Gastroesophageal sphincter (tissue), 4 donors: ENCODE results near the gene MTHFD2L. TPM values are rescaled to one million over a fixed set of nuclear protein-coding genes. Genes with fewer than 3 reads are reported as not detected.

Experiments
- ATAC-seq: fragments of 150-250 bp; one replicate; pipeline ENCODE4 v1.9.1; 2016; ENCODE audit warnings: mild to moderate bottlenecking, moderate library complexity
- H3K27ac ChIP-seq, 4 donors: fragments of 200-600 bp; sonication (generic) in 3 of 4; 1 replicate in 3 of 4; 2 replicates in 1 of 4; pipeline ENCODE4 v1.5.1; 2016 to 2019
- H3K27me3 ChIP-seq: fragments of 200-600 bp; sonication (generic); one replicate; pipeline ENCODE4 v1.5.1; 2019
- H3K36me3 ChIP-seq, 2 donors: fragments of 200-600 bp; sonication (generic); one replicate each; pipeline ENCODE4 v1.5.1; 2019; ENCODE audit warnings: control low read depth in 1 of 2
- H3K4me1 ChIP-seq, 3 donors: fragments of 200-600 bp; sonication (generic); 1 replicate in 2 of 3; 2 replicates in 1 of 3; pipeline ENCODE4 v1.5.1; 2016 to 2019; ENCODE audit warnings: control low read depth in 2 of 3
- H3K4me3 ChIP-seq, 2 donors: fragments of 200-600 bp; sonication (generic); one replicate each; pipeline ENCODE4 v1.5.1; 2019; ENCODE audit warnings: mild to moderate bottlenecking in 1 of 2, moderate library complexity in 1 of 2
- H3K9me3 ChIP-seq, 3 donors: fragments of 200-600 bp; sonication (generic); one replicate each; pipeline ENCODE4 v1.5.1; 2017 to 2019; ENCODE audit warnings: control low read depth in 2 of 3
- CTCF ChIP-seq, 4 experiments: fragments of 200-600 bp in 2 of 4; fragments of 450-650 bp in 2 of 4; sonication (generic) in 1 of 4; IDR thresholded peaks; one replicate each; pipeline ENCODE4 v1.5.1; 2017 to 2019; ENCODE audit warnings: antibody characterized with exemption in 4 of 4, mild to moderate bottlenecking in 2 of 4, moderate library complexity in 2 of 4
- EP300 ChIP-seq: sonication (generic); formaldehyde crosslinking; IDR thresholded peaks from one replicate; pipeline ENCODE4 v1.6.1; 2017; ENCODE audit warnings: antibody characterized with exemption, mild to moderate bottlenecking
- POLR2A ChIP-seq, 2 donors: fragments of 450-650 bp; IDR thresholded peaks; one replicate each; pipeline ENCODE4 v1.6.1; 2017; ENCODE audit warnings: antibody characterized with exemption in 2 of 2, mild to moderate bottlenecking in 2 of 2, moderate library complexity in 1 of 2
- POLR2AphosphoS5 ChIP-seq: sonication (generic); formaldehyde crosslinking; IDR thresholded peaks from one replicate; pipeline ENCODE4 v1.6.1; 2017; ENCODE audit warnings: antibody characterized with exemption
- WGBS, 2 donors: methylation state at CpG; one replicate each; pipeline ENCODE4 v1.1.5; 2018; ENCODE audit warnings: low coverage in 1 of 2; 5-methylcytosine and 5-hydroxymethylcytosine counted together
- total RNA-seq, 4 donors: library from RNA; depleted of rRNA; stranded (reverse); fragments of >200 nt; gene quantifications; one replicate each; pipeline ENCODE4 v1.1.0, GENCODE V29; 2016

MTHFD2L gene
- total RNA-seq, 4 donors from 2014 or later: 12.4 to 29.0 (median 23.4) TPM

- ATAC-seq: no peak
- Histone ChIP-seq H3K4me1 (no peaks in the 10 kb centered on the region), H3K4me3 (no peak overlapping the region), H3K27me3 (no peaks in the 10 kb centered on the region), H3K27ac (no peak overlapping the region), H3K36me3 (no peaks in the 10 kb centered on the region), H3K9me3 (peaks cover 0 to 3% (median 0%) of the 10 kb centered on the region in 3 donors)
- TF ChIP-seq POLR2AphosphoS5 (no peak), POLR2A (IDR thresholded peaks at IDR 0.05) (no peak), CTCF (IDR thresholded peaks at IDR 0.05) (no peak), EP300 (no peak)
- WGBS, 2 donors: 71 to 83% methylated on average over 1 of the region's 1 CpG
These were observed 25.0 kb upstream of the MTHFD2L start for GRCh38 chr4:74132944-74133343.

- peak; percentile 70 for ATAC-seq
- Histone ChIP-seq H3K27ac (no peak overlapping the region), H3K4me1 (no peaks in the 10 kb centered on the region), H3K9me3 (peaks cover 0 to 3% (median 0%) of the 10 kb centered on the region in 3 donors), H3K36me3 (no peaks in the 10 kb centered on the region), H3K27me3 (no peaks in the 10 kb centered on the region), H3K4me3 (no peak overlapping the region)
- WGBS, 2 donors: 53 to 77% methylated on average over 3 to 4 of the region's 8 CpGs
- TF ChIP-seq EP300 (no peak), CTCF (IDR thresholded peaks at IDR 0.05) (peak; percentile 55 to 81 (median 66)), POLR2A (IDR thresholded peaks at IDR 0.05) (no peak), POLR2AphosphoS5 (peak; percentile 13)
These were observed 24.0 kb upstream of the MTHFD2L start for GRCh38 chr4:74133786-74134499.

GRCh38 chr4:74134500-74134852 lies 23.4 kb upstream of the MTHFD2L start:
- 31 to 60% methylated on average over 2 of the region's 2 CpGs for WGBS, 2 donors
- no peak overlapping the region for H3K27ac ChIP-seq
- no peaks in the 10 kb centered on the region for H3K4me1 ChIP-seq
- no peak for ATAC-seq
- H3K27me3 ChIP-seq: no peaks in the 10 kb centered on the region
- H3K36me3 ChIP-seq: no peaks in the 10 kb centered on the region
- no peak overlapping the region for H3K4me3 ChIP-seq
- peaks cover 0 to 3% (median 0%) of the 10 kb centered on the region in 3 donors for H3K9me3 ChIP-seq
- no peak for TF ChIP-seq CTCF (IDR thresholded peaks at IDR 0.05)
- TF ChIP-seq EP300: no peak

GRCh38 chr4:74146581-74147129 lies 11.3 kb upstream of the MTHFD2L start:
- Histone ChIP-seq H3K27ac (no peak overlapping the region), H3K4me3 (no peak overlapping the region), H3K4me1 (no peaks in the 10 kb centered on the region), H3K9me3 (peaks cover 0 to 12% (median 0%) of the 10 kb centered on the region in 3 donors), H3K36me3 (no peaks in the 10 kb centered on the region), H3K27me3 (no peaks in the 10 kb centered on the region)
- WGBS, 2 donors: 83 to 85% methylated on average over 2 to 4 of the region's 4 CpGs
- no peak for ATAC-seq
- TF ChIP-seq CTCF (IDR thresholded peaks at IDR 0.05) (no peak), EP300 (no peak), POLR2A (IDR thresholded peaks at IDR 0.05) (no peak)

- 96 to 100% methylated on average over 1 to 2 of the region's 2 CpGs for WGBS, 2 donors
- Histone ChIP-seq H3K27ac (no peak overlapping the region), H3K27me3 (no peaks in the 10 kb centered on the region), H3K9me3 (peaks cover 0 to 12% (median 0%) of the 10 kb centered on the region in 3 donors), H3K36me3 (no peaks in the 10 kb centered on the region), H3K4me1 (peaks cover 0 to 7% (median 0%) of the 10 kb centered on the region in 3 donors), H3K4me3 (no peak overlapping the region)
- TF ChIP-seq CTCF (IDR thresholded peaks at IDR 0.05): no peak
- no peak for TF ChIP-seq POLR2AphosphoS5
- TF ChIP-seq EP300: no peak
- TF ChIP-seq POLR2A (IDR thresholded peaks at IDR 0.05): no peak
- no peak for ATAC-seq
These were observed 9.7 kb upstream of the MTHFD2L start for GRCh38 chr4:74148205-74148604.
